Panc1 (cell line): ENCODE data around the gene ERICH6B.

Source experiments
- POLR2AphosphoS5 ChIP-seq: IDR thresholded peaks from 2 replicates; pipeline ENCODE4 v1.6.1; 2012; ENCODE audit warnings: mild to moderate bottlenecking, low read depth, low read length, moderate library complexity
- SIN3A ChIP-seq: IDR thresholded peaks from 2 replicates; pipeline ENCODE4 v1.6.1; 2012; ENCODE audit warnings: low read depth, mild to moderate bottlenecking, low read length, moderate library complexity, borderline replicate concordance; ENCODE audit not compliant: insufficient read depth
- TCF7L2 ChIP-seq: IDR thresholded peaks from 2 replicates; pipeline ENCODE4 v1.6.1; 2011; ENCODE audit warnings: mild to moderate bottlenecking, low read depth, low read length, inconsistent platforms
- TF ChIP-seq, protein P1 (sequence below): fragments of 450-650 bp; IDR thresholded peaks from 2 replicates; pipeline ENCODE4 v1.5.1; 2017; ENCODE audit warnings: mild to moderate bottlenecking
- TF ChIP-seq, protein P2 (sequence below), 2 experiments: IDR thresholded peaks; 2 replicates each; pipeline ENCODE4 v1.6.1; 2011 to 2012; ENCODE audit warnings: low read depth in 2 of 2, control low read depth in 1 of 2, low read length in 1 of 2, mild to moderate bottlenecking in 1 of 2, moderate library complexity in 1 of 2; ENCODE audit not compliant: insufficient read depth in 1 of 2

- TF ChIP-seq, protein P1, sequence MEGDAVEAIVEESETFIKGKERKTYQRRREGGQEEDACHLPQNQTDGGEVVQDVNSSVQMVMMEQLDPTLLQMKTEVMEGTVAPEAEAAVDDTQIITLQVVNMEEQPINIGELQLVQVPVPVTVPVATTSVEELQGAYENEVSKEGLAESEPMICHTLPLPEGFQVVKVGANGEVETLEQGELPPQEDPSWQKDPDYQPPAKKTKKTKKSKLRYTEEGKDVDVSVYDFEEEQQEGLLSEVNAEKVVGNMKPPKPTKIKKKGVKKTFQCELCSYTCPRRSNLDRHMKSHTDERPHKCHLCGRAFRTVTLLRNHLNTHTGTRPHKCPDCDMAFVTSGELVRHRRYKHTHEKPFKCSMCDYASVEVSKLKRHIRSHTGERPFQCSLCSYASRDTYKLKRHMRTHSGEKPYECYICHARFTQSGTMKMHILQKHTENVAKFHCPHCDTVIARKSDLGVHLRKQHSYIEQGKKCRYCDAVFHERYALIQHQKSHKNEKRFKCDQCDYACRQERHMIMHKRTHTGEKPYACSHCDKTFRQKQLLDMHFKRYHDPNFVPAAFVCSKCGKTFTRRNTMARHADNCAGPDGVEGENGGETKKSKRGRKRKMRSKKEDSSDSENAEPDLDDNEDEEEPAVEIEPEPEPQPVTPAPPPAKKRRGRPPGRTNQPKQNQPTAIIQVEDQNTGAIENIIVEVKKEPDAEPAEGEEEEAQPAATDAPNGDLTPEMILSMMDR, result no peak
- TF ChIP-seq POLR2AphosphoS5 (no peak), SIN3A (no peak), TCF7L2 (no peak)
- TF ChIP-seq, protein P2, sequence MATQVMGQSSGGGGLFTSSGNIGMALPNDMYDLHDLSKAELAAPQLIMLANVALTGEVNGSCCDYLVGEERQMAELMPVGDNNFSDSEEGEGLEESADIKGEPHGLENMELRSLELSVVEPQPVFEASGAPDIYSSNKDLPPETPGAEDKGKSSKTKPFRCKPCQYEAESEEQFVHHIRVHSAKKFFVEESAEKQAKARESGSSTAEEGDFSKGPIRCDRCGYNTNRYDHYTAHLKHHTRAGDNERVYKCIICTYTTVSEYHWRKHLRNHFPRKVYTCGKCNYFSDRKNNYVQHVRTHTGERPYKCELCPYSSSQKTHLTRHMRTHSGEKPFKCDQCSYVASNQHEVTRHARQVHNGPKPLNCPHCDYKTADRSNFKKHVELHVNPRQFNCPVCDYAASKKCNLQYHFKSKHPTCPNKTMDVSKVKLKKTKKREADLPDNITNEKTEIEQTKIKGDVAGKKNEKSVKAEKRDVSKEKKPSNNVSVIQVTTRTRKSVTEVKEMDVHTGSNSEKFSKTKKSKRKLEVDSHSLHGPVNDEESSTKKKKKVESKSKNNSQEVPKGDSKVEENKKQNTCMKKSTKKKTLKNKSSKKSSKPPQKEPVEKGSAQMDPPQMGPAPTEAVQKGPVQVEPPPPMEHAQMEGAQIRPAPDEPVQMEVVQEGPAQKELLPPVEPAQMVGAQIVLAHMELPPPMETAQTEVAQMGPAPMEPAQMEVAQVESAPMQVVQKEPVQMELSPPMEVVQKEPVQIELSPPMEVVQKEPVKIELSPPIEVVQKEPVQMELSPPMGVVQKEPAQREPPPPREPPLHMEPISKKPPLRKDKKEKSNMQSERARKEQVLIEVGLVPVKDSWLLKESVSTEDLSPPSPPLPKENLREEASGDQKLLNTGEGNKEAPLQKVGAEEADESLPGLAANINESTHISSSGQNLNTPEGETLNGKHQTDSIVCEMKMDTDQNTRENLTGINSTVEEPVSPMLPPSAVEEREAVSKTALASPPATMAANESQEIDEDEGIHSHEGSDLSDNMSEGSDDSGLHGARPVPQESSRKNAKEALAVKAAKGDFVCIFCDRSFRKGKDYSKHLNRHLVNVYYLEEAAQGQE (IDR thresholded peaks at IDR 0.05; ENCODE audit: insufficient read depth in 1 of 2, low read depth in 2 of 2, low read length in 1 of 2), result no peak
Measured at GRCh38 chr13:45546410-45546765, 69.2 kb downstream of the ERICH6B start.
